ENCODE results near the gene CD48.
A peak's percentile ranks its signal among the peaks of the same experiment; 100 is the strongest.
"Not testable (repeated sequence)": the region's sequence is repeated elsewhere in the genome, so short reads cannot be mapped to it uniquely, and the experiment has no call there.

The CD48 gene

GRCh38 chr1:160741612-160742348 is 30.2 kb upstream of the CD48 start:
- DNase-seq (ENCODE audit: low read depth in 2 of 2): no peak

GRCh38 chr1:160741092-160741501 is 29.5 kb upstream of the CD48 start:
- DNase-seq (ENCODE audit: low read depth in 2 of 2): no peak

GRCh38 chr1:160740133-160740688 is 28.6 kb upstream of the CD48 start:
- DNase-seq (ENCODE audit: low read depth in 2 of 2): no peak

GRCh38 chr1:160739098-160739511 is 27.5 kb upstream of the CD48 start, which contains the start of gene SLAMF7:
Gene SLAMF7 (plus strand): TSS chr1:160739247. CDS start chr1:160739302, 55 bp downstream.
- no peak for DNase-seq (ENCODE audit: low read depth in 2 of 2)

- no peak for DNase-seq (ENCODE audit: low read depth in 2 of 2)
Observed at GRCh38 chr1:160738271-160738670, 26.6 kb upstream of the CD48 start.

- DNase-seq (ENCODE audit: low read depth in 2 of 2): no peak
Observed at GRCh38 chr1:160734301-160734700, 22.7 kb upstream of the CD48 start.

GRCh38 chr1:160733898-160734297 is 22.3 kb upstream of the CD48 start:
- DNase-seq (ENCODE audit: low read depth in 2 of 2): no peak

- no peak for DNase-seq (ENCODE audit: low read depth in 2 of 2)
Observed at GRCh38 chr1:160731990-160732389, 20.4 kb upstream of the CD48 start.

- not testable (repeated sequence) for DNase-seq (ENCODE audit: low read depth in 2 of 2)
Observed at GRCh38 chr1:160731564-160731963, 19.9 kb upstream of the CD48 start.

- DNase-seq (ENCODE audit: low read depth in 2 of 2): no peak
Observed at GRCh38 chr1:160727316-160727640, 15.7 kb upstream of the CD48 start.

- peak; percentile 33 to 43 for DNase-seq (ENCODE audit: low read depth in 2 of 2)
Observed at GRCh38 chr1:160726498-160727315, 15.1 kb upstream of the CD48 start.

GRCh38 chr1:160726114-160726497 is 14.5 kb upstream of the CD48 start:
- no peak for DNase-seq (ENCODE audit: low read depth in 2 of 2)

- no peak for DNase-seq (ENCODE audit: low read depth in 2 of 2)
Observed at GRCh38 chr1:160724465-160725242, 13.0 kb upstream of the CD48 start.

GRCh38 chr1:160723332-160723731 is 11.7 kb upstream of the CD48 start:
- DNase-seq (ENCODE audit: low read depth in 2 of 2): no peak

GRCh38 chr1:160722726-160723125 is 11.1 kb upstream of the CD48 start:
- no peak for DNase-seq (ENCODE audit: low read depth in 2 of 2)

- no peak for DNase-seq (ENCODE audit: low read depth in 2 of 2)
Observed at GRCh38 chr1:160721473-160721872, 9.9 kb upstream of the CD48 start.

GRCh38 chr1:160720356-160721085 is 8.9 kb upstream of the CD48 start:
- no peak for DNase-seq (ENCODE audit: low read depth in 2 of 2)

- DNase-seq (ENCODE audit: low read depth in 2 of 2): no peak
Observed at GRCh38 chr1:160718210-160718609, 6.6 kb upstream of the CD48 start.

GRCh38 chr1:160717306-160717705 is 5.7 kb upstream of the CD48 start:
- no peak for DNase-seq (ENCODE audit: low read depth in 2 of 2)

- DNase-seq (ENCODE audit: low read depth in 2 of 2): no peak
Observed at GRCh38 chr1:160716013-160716412, 4.4 kb upstream of the CD48 start.

- not testable (repeated sequence) for DNase-seq (ENCODE audit: low read depth in 2 of 2)
Observed at GRCh38 chr1:160714034-160714648, 2.5 kb upstream of the CD48 start.
